AG04450 (cell line): ENCODE data around the gene FSTL4. TPM values are rescaled to one million over a fixed set of nuclear protein-coding genes. Genes with fewer than 3 reads are reported as not detected.

ENCODE experiments used
- CTCF ChIA-PET: fragments of 300-600, 350-600 bp; formaldehyde crosslinking; extraction: SDS; loops from one replicate; lab custom pipeline; 2022; ENCODE audit warnings: antibody characterized with exemption, inconsistent platforms; lab: Charles Lee
- POLR2A ChIA-PET: fragments of 350-600 bp; formaldehyde crosslinking; extraction: SDS; loops from one replicate; lab custom pipeline; 2021; ENCODE audit warnings: antibody characterized with exemption, inconsistent platforms; lab: Yijun Ruan, JAX
- DNase-seq: peaks from one replicate; pipeline ENCODE4 v3.0.0-alpha.2; 2011; ENCODE audit warnings: low read depth, low spot score
- H3K27ac ChIP-seq: one replicate; pipeline ENCODE4 v1.5.1; 2012; ENCODE audit warnings: low read depth, low read length, control low read depth
- H3K27me3 ChIP-seq: one replicate; pipeline ENCODE4 v1.6.0; 2012; ENCODE audit warnings: low read length; ENCODE audit not compliant: control insufficient read depth, insufficient read depth
- H3K4me3 ChIP-seq: 2 replicates; pipeline ENCODE4 v1.5.1; 2011; ENCODE audit warnings: mild to moderate bottlenecking, low read depth, low read length, control low read depth
- H3K9me3 ChIP-seq: 2 replicates; pipeline ENCODE4 v1.5.1; 2012; ENCODE audit warnings: low read length; ENCODE audit not compliant: control insufficient read depth, insufficient read depth
- polyA plus RNA-seq: library from polyadenylated mRNA; depleted of rRNA; stranded (reverse); fragments of >200 nt; gene quantifications from 2 replicates; pipeline ENCODE4 v1.2.3, GENCODE V29; 2011
- TF ChIP-seq, protein P1 (sequence below): IDR thresholded peaks from 2 replicates; pipeline ENCODE4 v1.5.1; 2011; ENCODE audit warnings: low read depth, low read length, control low read depth, inconsistent platforms

Gene FSTL4
- polyA plus RNA-seq, 1 experiment: 0.11 TPM

DNA sequence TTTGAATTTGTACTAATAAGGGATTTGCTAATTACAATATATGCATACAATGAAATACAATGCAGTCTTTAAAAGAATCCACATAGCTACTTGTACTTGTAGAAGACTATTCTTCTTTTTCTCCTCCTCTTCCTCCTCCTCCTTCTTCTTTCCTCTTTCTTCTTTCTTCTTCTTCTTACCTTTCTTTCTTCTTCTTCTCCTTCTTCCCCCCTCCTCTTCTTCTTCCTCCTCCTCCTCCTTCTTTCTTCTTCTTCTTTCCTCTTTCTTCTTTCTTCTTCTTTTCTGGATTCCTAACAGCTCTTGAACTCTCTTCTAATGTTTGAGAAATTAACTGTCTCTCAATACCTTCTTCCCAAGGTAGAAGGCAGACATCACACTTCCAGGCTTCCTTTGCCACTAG is 29.3 kb upstream of the FSTL4 start:
- POLR2A ChIA-PET: no interaction called here
- no peak for DNase-seq

DNA sequence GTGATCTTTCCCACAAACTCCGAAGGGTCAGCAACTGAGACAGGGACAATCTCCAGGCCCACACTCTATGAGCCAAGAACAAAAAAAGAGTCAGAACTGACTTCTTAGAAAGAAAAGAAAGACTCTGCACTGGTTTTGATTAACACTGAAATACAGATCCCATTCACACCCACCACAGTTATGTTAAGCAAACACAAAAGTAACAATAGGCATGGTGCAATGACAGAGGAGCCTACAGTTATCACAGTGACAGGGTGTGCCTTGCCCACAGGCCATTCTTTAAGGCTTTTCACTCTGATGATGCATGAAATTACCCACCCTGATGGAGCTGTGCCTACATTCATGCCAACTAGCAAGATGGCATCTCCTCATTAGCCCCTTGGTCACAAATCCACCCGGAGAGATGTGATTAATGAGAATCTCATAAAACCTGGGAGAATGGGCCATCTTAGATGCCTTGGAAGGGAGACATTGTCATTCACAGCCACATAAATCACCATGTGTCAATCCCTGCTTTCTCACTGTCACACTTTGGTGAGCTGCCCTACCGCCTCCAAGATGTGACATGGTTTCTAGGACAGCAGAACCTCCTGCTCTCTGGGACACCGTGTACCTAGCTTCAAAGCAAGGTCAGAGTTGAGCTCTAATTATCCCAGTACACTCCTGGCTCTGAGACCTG is 27.6 kb upstream of the FSTL4 start:
- no peaks in the 10 kb centered on the region for H3K27me3 ChIP-seq
- TF ChIP-seq, protein P1, sequence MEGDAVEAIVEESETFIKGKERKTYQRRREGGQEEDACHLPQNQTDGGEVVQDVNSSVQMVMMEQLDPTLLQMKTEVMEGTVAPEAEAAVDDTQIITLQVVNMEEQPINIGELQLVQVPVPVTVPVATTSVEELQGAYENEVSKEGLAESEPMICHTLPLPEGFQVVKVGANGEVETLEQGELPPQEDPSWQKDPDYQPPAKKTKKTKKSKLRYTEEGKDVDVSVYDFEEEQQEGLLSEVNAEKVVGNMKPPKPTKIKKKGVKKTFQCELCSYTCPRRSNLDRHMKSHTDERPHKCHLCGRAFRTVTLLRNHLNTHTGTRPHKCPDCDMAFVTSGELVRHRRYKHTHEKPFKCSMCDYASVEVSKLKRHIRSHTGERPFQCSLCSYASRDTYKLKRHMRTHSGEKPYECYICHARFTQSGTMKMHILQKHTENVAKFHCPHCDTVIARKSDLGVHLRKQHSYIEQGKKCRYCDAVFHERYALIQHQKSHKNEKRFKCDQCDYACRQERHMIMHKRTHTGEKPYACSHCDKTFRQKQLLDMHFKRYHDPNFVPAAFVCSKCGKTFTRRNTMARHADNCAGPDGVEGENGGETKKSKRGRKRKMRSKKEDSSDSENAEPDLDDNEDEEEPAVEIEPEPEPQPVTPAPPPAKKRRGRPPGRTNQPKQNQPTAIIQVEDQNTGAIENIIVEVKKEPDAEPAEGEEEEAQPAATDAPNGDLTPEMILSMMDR: no peak
- ChIA-PET CTCF (no interaction called here), POLR2A (no interaction called here)
- H3K27ac ChIP-seq: no peak overlapping the region
- no peak for DNase-seq
- H3K4me3 ChIP-seq: no peak overlapping the region
- no peaks in the 10 kb centered on the region for H3K9me3 ChIP-seq

More for the DNA sequence above, 29.3 kb upstream of the FSTL4 start:
- Histone ChIP-seq H3K27ac (no peak overlapping the region), H3K27me3 (no peaks in the 10 kb centered on the region), H3K9me3 (no peaks in the 10 kb centered on the region), H3K4me3 (no peak overlapping the region)
- CTCF ChIA-PET: no interaction called here
- TF ChIP-seq, protein P1: no peak

DNA sequence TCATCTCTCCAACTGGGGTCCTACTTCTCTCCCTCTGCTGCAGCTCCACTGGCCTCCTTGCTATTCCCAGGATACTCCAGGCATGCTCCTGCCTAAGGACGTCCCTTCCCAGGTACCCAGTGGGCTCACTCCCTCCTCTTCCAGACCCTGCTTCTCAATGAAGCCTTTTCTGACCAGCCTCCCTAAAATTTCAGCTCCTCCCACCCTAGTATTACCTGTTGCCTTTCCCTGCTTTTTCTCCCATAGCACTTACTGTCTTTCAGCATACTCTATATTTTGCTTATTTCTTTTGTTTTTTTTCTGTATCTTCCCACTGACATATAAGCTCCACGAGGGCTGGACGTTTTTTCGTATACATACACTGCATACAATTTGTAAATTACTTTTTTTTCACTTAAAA is 26.1 kb upstream of the FSTL4 start:
- POLR2A ChIA-PET: no interaction called here
- Histone ChIP-seq H3K27ac (no peak overlapping the region), H3K27me3 (no peaks in the 10 kb centered on the region), H3K4me3 (no peak overlapping the region), H3K9me3 (no peaks in the 10 kb centered on the region)
- TF ChIP-seq, protein P1: no peak
- DNase-seq: no peak
- CTCF ChIA-PET: no interaction called here

DNA sequence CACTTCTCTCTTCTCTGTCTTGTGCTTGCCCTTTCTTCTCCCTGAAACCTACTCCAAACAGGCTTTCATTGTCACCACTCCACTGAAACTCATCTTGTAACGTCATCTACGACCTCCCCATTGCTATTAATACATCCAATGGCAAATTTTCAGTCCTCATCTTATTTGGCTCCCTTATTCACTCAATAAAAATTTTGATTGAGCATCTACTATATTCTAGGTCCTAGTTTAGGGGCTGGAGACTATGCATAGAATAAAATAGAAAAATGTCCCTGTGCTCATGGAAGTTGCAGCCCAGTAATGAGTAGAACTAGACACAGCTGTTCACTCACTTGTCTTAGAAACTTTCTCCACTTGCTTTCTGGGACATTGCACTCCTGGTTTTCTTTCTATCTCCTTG is 24.9 kb upstream of the FSTL4 start:
- H3K9me3 ChIP-seq: no peaks in the 10 kb centered on the region
- no peak overlapping the region for H3K4me3 ChIP-seq
- no peaks in the 10 kb centered on the region for H3K27me3 ChIP-seq
- no peak for DNase-seq
- TF ChIP-seq, protein P1: no peak
- H3K27ac ChIP-seq: no peak overlapping the region
- POLR2A ChIA-PET: no interaction called here
- CTCF ChIA-PET: no interaction called here

DNA sequence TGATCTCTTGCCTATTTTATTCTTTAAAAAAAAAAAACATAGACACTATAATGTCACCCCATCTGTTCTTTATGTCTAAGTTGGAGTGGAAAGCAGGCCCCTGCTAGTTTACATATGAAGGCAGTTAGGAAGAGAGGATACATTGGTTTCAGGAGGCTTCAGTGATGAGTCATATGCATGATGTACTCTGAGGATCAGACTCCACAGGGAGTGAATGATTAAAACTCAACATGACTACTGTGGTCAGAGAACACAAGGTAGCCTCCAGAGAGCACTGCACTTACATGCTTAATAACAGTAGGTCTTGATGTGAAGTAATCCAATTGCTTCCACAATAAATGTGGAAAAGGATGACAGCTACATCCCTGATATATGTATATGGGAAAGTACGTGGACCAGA is 22.7 kb upstream of the FSTL4 start:
- ChIA-PET POLR2A (no interaction called here), CTCF (no interaction called here)
- no peak for DNase-seq

More for the DNA sequence above, 22.7 kb upstream of the FSTL4 start:
- no peak overlapping the region for H3K4me3 ChIP-seq
- H3K9me3 ChIP-seq: no peaks in the 10 kb centered on the region
- no peak overlapping the region for H3K27ac ChIP-seq
- no peaks in the 10 kb centered on the region for H3K27me3 ChIP-seq
- TF ChIP-seq, protein P1: no peak
